H9 (cell line): ENCODE results near the gene PVALB. TPM values are rescaled to one million over a fixed set of nuclear protein-coding genes. Genes with fewer than 3 reads are reported as not detected.

ENCODE experiments used
- DNase-seq: peaks from one replicate; pipeline ENCODE4 v3.0.0-alpha.2; 2017
- H2AFZ ChIP-seq: one replicate; pipeline ENCODE4 v1.6.1; 2013; ENCODE audit warnings: mild to moderate bottlenecking, low read length, control low read depth, moderate library complexity
- H2AK5ac ChIP-seq: 2 replicates; pipeline ENCODE4 v1.6.1; 2013; ENCODE audit warnings: low read length, control low read depth, mixed read lengths; ENCODE audit not compliant: insufficient read length
- H2BK120ac ChIP-seq: one replicate; pipeline ENCODE4 v1.6.1; 2013; ENCODE audit warnings: low read depth, mild to moderate bottlenecking, low read length, control low read depth, inconsistent platforms; ENCODE audit not compliant: poor library complexity, severe bottlenecking
- H2BK12ac ChIP-seq: 2 replicates; pipeline ENCODE4 v1.6.1; 2013; ENCODE audit warnings: low read length, control low read depth, mixed read lengths, low read depth; ENCODE audit not compliant: insufficient read length
- H2BK15ac ChIP-seq: 2 replicates; pipeline ENCODE4 v1.6.1; 2013; ENCODE audit warnings: low read depth, low read length, control low read depth
- H2BK20ac ChIP-seq: one replicate; pipeline ENCODE4 v1.6.1; 2013; ENCODE audit warnings: low read depth, mild to moderate bottlenecking, low read length, control low read depth, inconsistent platforms; ENCODE audit not compliant: poor library complexity, severe bottlenecking
- H2BK5ac ChIP-seq: 2 replicates; pipeline ENCODE4 v1.6.1; 2013; ENCODE audit warnings: low read length, control low read depth, mixed read lengths; ENCODE audit not compliant: insufficient read length
- H3K14ac ChIP-seq: 2 replicates; pipeline ENCODE4 v1.6.1; 2013; ENCODE audit warnings: low read length, control low read depth; ENCODE audit not compliant: insufficient read depth
- H3K18ac ChIP-seq: 2 replicates; pipeline ENCODE4 v1.6.1; 2013; ENCODE audit warnings: low read depth, mild to moderate bottlenecking, mixed read lengths, low read length, control low read depth; ENCODE audit not compliant: insufficient read length
- H3K23ac ChIP-seq: 2 replicates; pipeline ENCODE4 v1.6.1; 2013; ENCODE audit warnings: low read length, control low read depth, mixed read lengths, low read depth; ENCODE audit not compliant: insufficient read length
- H3K23me2 ChIP-seq: 2 replicates; pipeline ENCODE4 v1.6.1; 2013; ENCODE audit warnings: low read depth, mild to moderate bottlenecking, mixed read lengths, low read length, control low read depth; ENCODE audit not compliant: insufficient read length, poor library complexity, severe bottlenecking
- H3K27ac ChIP-seq: 2 replicates; pipeline ENCODE4 v1.5.1; 2013; ENCODE audit warnings: low read length, control low read depth, mixed read lengths, low read depth; ENCODE audit not compliant: insufficient read length
- H3K27me3 ChIP-seq: 2 replicates; pipeline ENCODE4 v1.6.1; 2013; ENCODE audit warnings: low read length, control low read depth, inconsistent platforms; ENCODE audit not compliant: insufficient read depth
- H3K4ac ChIP-seq: 2 replicates; pipeline ENCODE4 v1.6.1; 2013; ENCODE audit warnings: low read depth, mild to moderate bottlenecking, control low read depth, inconsistent platforms, low read length, moderate library complexity
- H3K4me1 ChIP-seq: 2 replicates; pipeline ENCODE4 v1.6.1; 2013; ENCODE audit warnings: low read length, control low read depth, inconsistent platforms; ENCODE audit not compliant: insufficient read depth
- H3K4me2 ChIP-seq: 2 replicates; pipeline ENCODE4 v1.6.1; 2013; ENCODE audit warnings: low read length, control low read depth, mixed read lengths; ENCODE audit not compliant: insufficient read length, insufficient read depth
- H3K56ac ChIP-seq: 2 replicates; pipeline ENCODE4 v1.6.1; 2013; ENCODE audit warnings: low read depth, mild to moderate bottlenecking, mixed read lengths, low read length, control low read depth; ENCODE audit not compliant: insufficient read length
- H3K79me1 ChIP-seq: 2 replicates; pipeline ENCODE4 v1.6.1; 2013; ENCODE audit warnings: low read depth, mild to moderate bottlenecking, moderate library complexity, low read length, control low read depth, inconsistent platforms; ENCODE audit not compliant: insufficient read depth, poor library complexity, severe bottlenecking
- H3K79me2 ChIP-seq: 2 replicates; pipeline ENCODE4 v1.6.1; 2013; ENCODE audit warnings: low read length, control low read depth, inconsistent platforms; ENCODE audit not compliant: insufficient read depth
- H3K9ac ChIP-seq: 2 replicates; pipeline ENCODE4 v1.6.1; 2013; ENCODE audit warnings: low read length, control low read depth, mixed read lengths; ENCODE audit not compliant: insufficient read length; ENCODE audit errors: extremely low read depth
- H3K9me3 ChIP-seq: one replicate; pipeline ENCODE4 v1.6.1; 2013; ENCODE audit warnings: low read depth, low read length, inconsistent platforms; ENCODE audit not compliant: control insufficient read depth
- H3T11ph ChIP-seq: one replicate; pipeline ENCODE4 v1.6.1; 2013; ENCODE audit warnings: mild to moderate bottlenecking, low read length, control low read depth, inconsistent platforms
- H4K20me1 ChIP-seq: one replicate; pipeline ENCODE4 v1.6.1; 2013; ENCODE audit not compliant: control insufficient read depth, insufficient read length, insufficient read depth
- H4K5ac ChIP-seq: 2 replicates; pipeline ENCODE4 v1.6.1; 2013; ENCODE audit warnings: low read depth, mild to moderate bottlenecking, mixed read lengths, low read length, control low read depth; ENCODE audit not compliant: insufficient read length
- H4K8ac ChIP-seq: replicated peaks from 2 replicates; pipeline ENCODE4 v1.6.1; 2013; ENCODE audit warnings: low read length, control low read depth, mixed read lengths, low read depth; ENCODE audit not compliant: insufficient read length
- H4K91ac ChIP-seq: 2 replicates; pipeline ENCODE4 v1.6.1; 2013; ENCODE audit warnings: low read depth, mild to moderate bottlenecking, moderate library complexity, mixed read lengths, low read length, control low read depth; ENCODE audit not compliant: insufficient read length
- H3K27ac Mint-ChIP-seq, 3 experiments: 2 replicates in 2 of 3; 3 replicates in 1 of 3; pipeline ENCODE4 v1.8.0; 2020 to 2021; ENCODE audit warnings: mixed read lengths in 3 of 3, mild to moderate bottlenecking in 1 of 3, moderate library complexity in 1 of 3
- H3K27me3 Mint-ChIP-seq: 2 replicates; pipeline ENCODE4 v1.8.0; 2021; ENCODE audit warnings: low read depth, mild to moderate bottlenecking, moderate library complexity, mixed read lengths
- H3K36me3 Mint-ChIP-seq, 3 experiments: 2 replicates in 2 of 3; 3 replicates in 1 of 3; pipeline ENCODE4 v1.8.0; 2020 to 2021; ENCODE audit warnings: low read depth in 3 of 3, mixed read lengths in 3 of 3; ENCODE audit not compliant: insufficient read depth in 1 of 3
- H3K4me1 Mint-ChIP-seq, 2 experiments: 2 replicates each; pipeline ENCODE4 v1.8.0; 2020; ENCODE audit warnings: mixed read lengths in 2 of 2
- H3K4me3 Mint-ChIP-seq, 2 experiments: 2 replicates in 1 of 2; 3 replicates in 1 of 2; pipeline ENCODE4 v1.8.0; 2020 to 2021; ENCODE audit warnings: mild to moderate bottlenecking in 2 of 2, mixed read lengths in 2 of 2, moderate library complexity in 1 of 2
- H3K9me3 Mint-ChIP-seq, 2 experiments: 2 replicates in 1 of 2; 3 replicates in 1 of 2; pipeline ENCODE4 v1.8.0; 2020; ENCODE audit warnings: mild to moderate bottlenecking in 2 of 2, mixed read lengths in 2 of 2, moderate library complexity in 1 of 2
- WGBS: extraction: QIAGEN DNeasy Blood & Tissue Kit; methylation state at CpG from one replicate; pipeline ENCODE4 v1.1.7; 2013; ENCODE audit warnings: missing lambda C conversion rate, low lambda C conversion rate, mixed read lengths; ENCODE audit not compliant: insufficient read length; ENCODE audit errors: extremely low coverage; 5-methylcytosine and 5-hydroxymethylcytosine counted together
- total RNA-seq: library from RNA; stranded (reverse); gene quantifications from 2 replicates; pipeline ENCODE4 v1.2.1, GENCODE V29; 2021
- TF ChIP-seq, protein P1 (sequence below): fragments of 200-600 bp; sonication (generic); conservative IDR thresholded peaks from 3 replicates; pipeline ENCODE4 v1.8.0; 2021; ENCODE audit warnings: antibody characterized with exemption, mild to moderate bottlenecking

Gene PVALB
- total RNA-seq, 1 experiment from 2014 or later, result 2.7 TPM

DNA sequence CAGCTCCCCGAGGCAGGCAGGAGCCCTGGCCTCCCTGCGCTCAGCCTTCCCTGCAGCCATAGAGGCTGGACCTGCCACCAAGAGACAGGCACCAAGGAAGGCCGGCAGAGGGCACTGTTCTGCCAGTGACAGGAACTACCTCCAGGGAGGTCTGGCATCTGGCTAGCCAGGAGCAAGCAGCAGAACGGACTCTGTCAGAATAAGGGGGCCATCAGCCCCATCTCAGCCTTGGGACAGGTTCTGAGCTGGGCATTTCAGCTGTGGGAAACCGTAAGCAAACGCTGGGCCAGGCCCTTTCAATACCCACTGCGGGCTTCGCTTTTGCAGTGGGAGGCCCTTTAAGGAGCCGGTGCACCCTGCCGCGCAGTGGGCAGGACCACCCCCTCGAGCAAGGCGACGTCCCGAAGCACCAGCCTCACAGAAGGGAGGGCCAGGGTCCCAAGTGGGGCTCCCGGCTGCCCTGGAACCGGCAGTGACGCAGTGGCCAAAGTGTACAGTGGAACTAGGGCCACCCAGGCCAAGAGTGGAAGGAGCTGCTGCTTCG is 59.1 kb downstream of the PVALB start:
- Histone ChIP-seq H3K23ac (no peak overlapping the region), H2BK12ac (no peak overlapping the region), H3K56ac (no peak overlapping the region), H2AFZ (no peak overlapping the region), H3K79me2 (no peaks in the 10 kb centered on the region), H4K91ac (no peak overlapping the region), H3K27me3 (no peaks in the 10 kb centered on the region; the same call in 1 of the 2 replicates), H3T11ph (no peak overlapping the region), H2BK5ac (no peak overlapping the region), H3K4ac (no peak overlapping the region), H2BK120ac (no peak overlapping the region), H4K8ac (no peak overlapping the region), H3K9ac (no peak overlapping the region), H2BK15ac (no peak overlapping the region), H3K14ac (no peak overlapping the region), H2BK20ac (no peak overlapping the region), H3K27ac (no peak overlapping the region), H3K4me2 (no peak overlapping the region), H3K18ac (no peak overlapping the region), H3K9me3 (no peaks in the 10 kb centered on the region), H3K4me1 (no peaks in the 10 kb centered on the region), H2AK5ac (no peak overlapping the region), H3K23me2 (no peaks in the 10 kb centered on the region), H4K20me1 (no peaks in the 10 kb centered on the region), H3K79me1 (no peaks in the 10 kb centered on the region), H4K5ac (no peak overlapping the region)
- DNase-seq, result peak; percentile 91
- Mint-ChIP-seq H3K4me1 (peaks cover 2 to 21% of the 10 kb centered on the region in 2 experiments; a peak in 3 of 4 replicates), H3K27me3 (peaks cover 23% of the 10 kb centered on the region), H3K27ac (no peak overlapping the region), H3K4me3 (no peak overlapping the region), H3K9me3 (no peaks in the 10 kb centered on the region; a peak in 1 of 5 replicates), H3K36me3 (peaks cover 2 to 10% (median 6%) of the 10 kb centered on the region in 3 experiments; a peak in 5 of 7 replicates)
- WGBS, result no CpG with 5 or more reads among the region's 19 CpGs
- TF ChIP-seq, protein P1, sequence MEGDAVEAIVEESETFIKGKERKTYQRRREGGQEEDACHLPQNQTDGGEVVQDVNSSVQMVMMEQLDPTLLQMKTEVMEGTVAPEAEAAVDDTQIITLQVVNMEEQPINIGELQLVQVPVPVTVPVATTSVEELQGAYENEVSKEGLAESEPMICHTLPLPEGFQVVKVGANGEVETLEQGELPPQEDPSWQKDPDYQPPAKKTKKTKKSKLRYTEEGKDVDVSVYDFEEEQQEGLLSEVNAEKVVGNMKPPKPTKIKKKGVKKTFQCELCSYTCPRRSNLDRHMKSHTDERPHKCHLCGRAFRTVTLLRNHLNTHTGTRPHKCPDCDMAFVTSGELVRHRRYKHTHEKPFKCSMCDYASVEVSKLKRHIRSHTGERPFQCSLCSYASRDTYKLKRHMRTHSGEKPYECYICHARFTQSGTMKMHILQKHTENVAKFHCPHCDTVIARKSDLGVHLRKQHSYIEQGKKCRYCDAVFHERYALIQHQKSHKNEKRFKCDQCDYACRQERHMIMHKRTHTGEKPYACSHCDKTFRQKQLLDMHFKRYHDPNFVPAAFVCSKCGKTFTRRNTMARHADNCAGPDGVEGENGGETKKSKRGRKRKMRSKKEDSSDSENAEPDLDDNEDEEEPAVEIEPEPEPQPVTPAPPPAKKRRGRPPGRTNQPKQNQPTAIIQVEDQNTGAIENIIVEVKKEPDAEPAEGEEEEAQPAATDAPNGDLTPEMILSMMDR, result peak; percentile 91
